Adipocyte (in vitro differentiated cells): ENCODE results near the gene YIF1A.

Source experiments
- DNase-seq: peaks from one replicate; pipeline ENCODE4 v3.0.0-alpha.2; 2015; ENCODE audit warnings: low read depth
- H3K27me3 ChIP-seq: replicated peaks from 2 replicates; pipeline ENCODE4 v1.7.0; 2013; ENCODE audit warnings: mild to moderate bottlenecking, low read length, moderate library complexity; ENCODE audit not compliant: control insufficient read depth, insufficient read depth
- H3K36me3 ChIP-seq: 2 replicates; pipeline ENCODE4 v1.7.0; 2013; ENCODE audit warnings: low read length, mild to moderate bottlenecking, moderate library complexity; ENCODE audit not compliant: control insufficient read depth, insufficient read depth, severe bottlenecking
- H3K4me1 ChIP-seq: 2 replicates; pipeline ENCODE4 v1.7.0; 2013; ENCODE audit warnings: mild to moderate bottlenecking, low read length, moderate library complexity; ENCODE audit not compliant: control insufficient read depth, insufficient read depth
- H3K4me3 ChIP-seq: 2 replicates; pipeline ENCODE4 v1.7.0; 2013; ENCODE audit warnings: mild to moderate bottlenecking, low read length, moderate library complexity
- H3K9ac ChIP-seq: 2 replicates; pipeline ENCODE4 v1.7.0; 2013; ENCODE audit warnings: mild to moderate bottlenecking, low read length, moderate library complexity
- H3K9me3 ChIP-seq: 2 replicates; pipeline ENCODE4 v1.7.0; 2013; ENCODE audit warnings: mild to moderate bottlenecking, low read length, moderate library complexity; ENCODE audit not compliant: control insufficient read depth

The YIF1A gene

DNA sequence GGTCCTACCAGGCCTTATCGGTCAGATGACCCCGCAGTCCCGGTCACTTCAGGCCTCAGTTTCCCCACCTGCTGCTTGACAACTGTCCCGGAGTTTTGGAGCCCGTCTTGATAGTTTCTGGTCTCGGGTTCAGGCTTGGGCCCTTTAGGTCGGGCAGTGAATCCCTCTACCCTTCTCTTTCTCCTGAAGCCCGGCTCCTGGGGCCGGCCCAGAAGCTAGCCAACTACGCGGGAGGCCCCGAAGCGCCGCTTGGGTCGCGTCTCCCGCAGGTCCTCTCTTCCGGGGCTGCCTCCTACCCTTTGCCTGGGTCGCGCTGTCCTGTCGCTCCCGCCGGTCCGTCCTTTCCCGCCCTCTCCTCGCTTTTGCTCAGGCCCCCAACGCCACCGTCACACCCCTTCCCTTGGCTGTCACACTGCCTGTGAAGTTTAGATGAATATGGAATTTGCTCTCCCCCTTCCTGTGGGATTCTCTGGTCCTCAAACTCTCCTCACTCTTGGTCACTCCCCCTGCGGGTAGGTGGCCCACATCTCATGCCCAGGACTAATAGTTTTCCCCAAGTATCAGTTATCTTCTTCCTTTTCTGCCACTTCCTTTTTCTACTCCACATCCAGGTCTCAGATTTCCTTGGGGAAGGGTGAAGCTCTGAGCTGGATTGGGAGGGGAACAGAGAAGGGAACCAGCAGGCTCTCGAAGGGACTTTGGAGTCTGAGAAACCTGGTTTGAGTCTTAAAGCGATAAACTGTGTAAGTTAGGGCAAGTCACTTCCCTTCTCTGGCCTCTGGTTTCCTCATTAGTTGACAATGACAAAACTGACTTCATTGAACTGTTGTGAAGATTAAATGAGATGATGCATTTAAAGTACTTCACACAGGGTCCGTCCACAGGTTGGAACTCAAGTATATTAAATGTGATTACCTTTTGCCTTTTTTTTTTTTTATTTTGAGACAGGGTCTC lies 19.7 kb downstream of the YIF1A start:
- Histone ChIP-seq H3K9me3 (no peaks in the 10 kb centered on the region), H3K27me3 (no peaks in the 10 kb centered on the region), H3K4me1 (peaks cover 20% of the 10 kb centered on the region), H3K4me3 (peak overlapping the region; percentile 93), H3K9ac (peak overlapping the region; percentile 97), H3K36me3 (peaks cover 43% of the 10 kb centered on the region)
- DNase-seq = peak; percentile 68

DNA sequence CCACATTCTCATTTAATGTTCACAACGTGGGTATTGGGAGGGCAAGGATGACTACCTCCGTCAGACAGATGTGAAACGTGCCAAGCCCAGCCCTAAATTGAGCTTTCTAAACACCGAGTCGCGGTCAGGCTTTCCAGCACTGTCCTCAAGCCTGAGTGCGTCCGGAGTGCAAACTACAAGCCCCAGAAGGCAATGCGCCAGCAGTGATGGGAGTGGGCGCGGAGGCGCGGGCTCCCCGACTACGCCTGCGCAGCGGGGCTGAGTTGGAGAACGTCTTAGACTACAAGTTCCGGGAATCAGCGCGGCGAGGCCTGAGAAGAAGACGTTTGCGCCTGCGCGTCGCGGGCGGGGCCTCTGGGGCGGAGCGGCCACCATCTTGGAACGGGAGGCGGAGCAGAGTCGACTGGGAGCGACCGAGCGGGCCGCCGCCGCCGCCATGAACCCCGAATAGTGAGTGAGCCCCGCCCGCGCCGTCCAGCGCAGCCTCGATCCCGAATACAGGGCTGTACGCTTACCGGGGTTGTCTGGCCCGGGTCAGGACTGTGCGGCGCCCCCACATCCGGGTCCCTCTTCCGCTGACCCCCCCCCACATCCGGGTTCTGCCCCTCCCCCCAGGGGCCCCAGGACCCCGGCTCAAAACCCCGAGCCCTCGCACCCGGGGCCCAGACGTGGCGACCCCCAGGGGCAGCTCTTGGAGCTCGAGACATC lies 20.5 kb downstream of the YIF1A start, which contains the start of gene RAB1B:
Gene RAB1B, plus strand, starts transcription at position 396 of the 708 bp plus-strand sequence. Its CDS starts 41 bp downstream, at position 437.
- peaks cover 42% of the 10 kb centered on the region for H3K36me3 ChIP-seq
- H3K27me3 ChIP-seq = no peaks in the 10 kb centered on the region

DNA sequence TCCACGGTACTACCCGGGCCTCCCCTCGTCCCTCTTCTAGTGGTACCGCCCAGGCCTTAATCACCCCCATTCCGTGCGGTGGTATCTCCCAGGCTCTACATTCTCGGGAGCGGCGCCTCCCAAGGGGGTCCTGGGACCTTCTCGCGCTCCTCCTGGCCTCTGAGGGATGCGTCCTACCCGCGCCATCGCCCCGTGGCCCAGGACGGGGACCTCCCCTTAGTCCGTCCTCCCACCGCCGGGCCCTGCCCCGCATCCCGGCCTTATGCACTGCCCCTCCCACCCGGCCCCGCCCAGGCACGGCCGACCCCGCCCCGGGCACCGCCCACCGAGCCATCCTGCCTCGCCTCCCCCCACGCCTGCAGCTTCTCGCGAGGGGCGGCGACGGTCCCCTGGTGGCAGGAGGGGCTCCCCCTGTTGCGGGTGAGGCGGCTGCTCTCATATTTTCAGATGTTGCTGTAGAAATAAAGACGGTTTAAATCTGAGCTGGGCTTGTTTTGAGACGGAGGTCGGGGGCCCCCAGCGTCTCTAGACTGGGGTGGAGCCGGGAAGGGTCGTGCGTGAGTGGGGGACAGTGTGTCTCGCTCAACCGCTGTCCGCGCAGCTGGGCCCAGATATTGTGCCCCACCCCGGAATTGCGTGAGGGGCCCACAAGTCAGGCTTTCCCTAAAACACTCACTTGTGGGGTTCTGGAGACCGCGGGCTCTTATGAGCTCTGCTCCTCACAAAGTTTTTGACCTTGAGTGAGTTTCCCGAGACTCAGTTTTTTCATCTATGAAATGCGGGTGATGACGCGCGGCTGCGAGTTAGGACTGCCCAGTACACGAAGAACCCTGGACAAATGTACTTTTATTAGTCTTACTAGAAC lies 21.3 kb downstream of the YIF1A start:
- peaks cover 20% of the 10 kb centered on the region for H3K4me1 ChIP-seq
- H3K36me3 ChIP-seq = peaks cover 42% of the 10 kb centered on the region
- peak; percentile 95 for DNase-seq
- no peaks in the 10 kb centered on the region for H3K9me3 ChIP-seq
- H3K9ac ChIP-seq = peak overlapping the region; percentile 97
- no peaks in the 10 kb centered on the region for H3K27me3 ChIP-seq
- H3K4me3 ChIP-seq = peak overlapping the region; percentile 93

More for the DNA sequence above, 20.5 kb downstream of the YIF1A start, which contains the start of gene RAB1B:
- Histone ChIP-seq H3K9ac (peak within 1 kb of the TSS; percentile 97), H3K4me1 (peaks cover 20% of the 10 kb centered on the region), H3K9me3 (no peaks in the 10 kb centered on the region), H3K4me3 (peak within 1 kb of the TSS; percentile 93)
- DNase-seq = peak; percentile 100

DNA sequence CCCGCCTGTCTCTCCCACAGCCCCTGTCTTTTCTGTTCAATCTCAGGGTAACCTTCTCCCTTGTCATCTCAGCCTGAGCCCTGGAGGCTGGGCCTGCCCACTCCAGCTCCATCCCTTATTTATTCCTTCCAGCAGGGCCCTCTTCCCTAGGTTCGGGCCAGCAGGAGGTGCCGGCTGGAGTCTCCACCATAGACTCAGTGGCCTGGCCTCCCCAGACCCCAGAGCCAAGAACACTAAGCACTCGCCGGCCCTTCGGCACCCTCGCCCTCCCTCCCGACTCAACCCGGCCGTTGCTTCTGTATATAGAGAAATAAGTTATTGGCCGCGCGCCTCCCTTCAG lies 21.9 kb downstream of the YIF1A start:
- Histone ChIP-seq H3K9me3 (no peaks in the 10 kb centered on the region), H3K27me3 (no peaks in the 10 kb centered on the region), H3K4me1 (peaks cover 20% of the 10 kb centered on the region), H3K36me3 (peaks cover 42% of the 10 kb centered on the region), H3K4me3 (peak overlapping the region; percentile 93), H3K9ac (peak overlapping the region; percentile 80)
- no peak for DNase-seq

DNA sequence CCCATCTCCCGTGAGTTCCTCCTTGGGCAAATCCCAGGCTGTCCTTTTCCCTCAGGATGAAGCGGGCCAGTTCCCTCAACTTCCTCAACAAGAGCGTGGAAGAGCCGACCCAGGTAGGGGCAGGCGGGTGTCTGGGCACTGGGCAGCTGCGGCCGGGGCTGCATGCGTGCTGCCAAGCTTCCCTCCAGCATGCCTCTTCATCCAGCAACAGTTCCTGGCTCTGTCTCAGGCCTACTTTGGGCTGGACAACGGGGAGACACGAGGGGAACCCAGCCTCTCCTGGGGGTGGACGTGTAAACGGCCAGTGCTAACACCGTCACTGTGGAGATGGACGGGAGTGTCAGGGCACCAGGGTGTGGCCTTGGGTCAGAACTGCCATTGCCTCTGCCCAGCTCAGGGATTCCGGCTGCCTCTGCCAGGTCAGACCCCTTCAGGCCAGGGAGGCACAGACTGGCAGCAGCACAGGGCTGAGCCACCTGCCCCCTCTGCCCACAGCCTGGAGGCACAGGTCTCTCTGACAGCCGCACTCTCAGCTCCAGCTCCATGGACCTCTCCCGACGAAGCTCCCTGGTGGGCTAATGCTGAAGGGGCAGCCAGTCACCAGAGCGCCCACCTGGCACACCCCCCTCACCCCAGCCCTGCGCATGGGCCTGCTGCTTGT lies 22.4 kb downstream of the YIF1A start:
- peaks cover 20% of the 10 kb centered on the region for H3K4me1 ChIP-seq
- no peaks in the 10 kb centered on the region for H3K9me3 ChIP-seq
- no peaks in the 10 kb centered on the region for H3K27me3 ChIP-seq
- peak overlapping the region; percentile 80 for H3K9ac ChIP-seq
- H3K36me3 ChIP-seq = peaks cover 43% of the 10 kb centered on the region
- no peak for DNase-seq
- peak overlapping the region; percentile 93 for H3K4me3 ChIP-seq

DNA sequence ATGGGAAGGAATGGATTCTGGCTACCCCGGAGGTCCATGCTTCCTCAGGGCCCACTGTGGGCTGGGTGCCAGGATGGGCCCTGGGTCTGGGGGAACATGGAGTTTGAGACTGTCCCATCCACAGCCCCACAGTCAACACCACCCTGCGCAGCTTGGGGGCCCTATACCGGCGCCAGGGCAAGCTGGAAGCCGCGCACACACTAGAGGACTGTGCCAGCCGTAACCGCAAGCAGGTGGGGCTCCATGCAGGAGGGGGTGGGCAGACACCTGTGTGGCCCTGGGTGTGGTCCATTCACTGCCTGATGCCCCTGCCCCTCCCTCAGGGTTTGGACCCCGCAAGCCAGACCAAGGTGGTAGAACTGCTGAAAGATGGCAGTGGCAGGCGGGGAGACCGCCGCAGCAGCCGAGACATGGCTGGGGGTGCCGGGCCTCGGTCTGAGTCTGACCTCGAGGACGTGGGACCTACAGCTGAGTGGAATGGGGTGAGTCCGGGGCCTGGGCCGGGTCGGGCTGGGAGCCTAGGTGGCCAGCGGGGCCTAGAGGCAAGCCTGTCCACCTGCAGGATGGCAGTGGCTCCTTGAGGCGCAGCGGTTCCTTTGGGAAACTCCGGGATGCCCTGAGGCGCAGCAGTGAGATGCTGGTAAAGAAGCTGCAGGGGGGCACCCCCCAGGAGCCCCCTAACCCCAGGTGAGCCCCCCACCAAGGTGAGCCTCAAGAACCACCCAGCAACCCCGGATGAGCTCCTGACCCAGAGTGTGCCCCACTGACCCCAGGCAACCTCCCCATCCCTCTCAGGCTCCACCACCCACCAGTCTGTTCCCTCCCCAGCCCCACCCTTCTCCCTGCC lies 23.2 kb downstream of the YIF1A start:
- peaks cover 20% of the 10 kb centered on the region for H3K4me1 ChIP-seq
- no peak for DNase-seq
- no peak overlapping the region for H3K9ac ChIP-seq
- no peak overlapping the region for H3K4me3 ChIP-seq
- H3K27me3 ChIP-seq = no peaks in the 10 kb centered on the region
- peaks cover 50% of the 10 kb centered on the region for H3K36me3 ChIP-seq
- H3K9me3 ChIP-seq = no peaks in the 10 kb centered on the region

DNA sequence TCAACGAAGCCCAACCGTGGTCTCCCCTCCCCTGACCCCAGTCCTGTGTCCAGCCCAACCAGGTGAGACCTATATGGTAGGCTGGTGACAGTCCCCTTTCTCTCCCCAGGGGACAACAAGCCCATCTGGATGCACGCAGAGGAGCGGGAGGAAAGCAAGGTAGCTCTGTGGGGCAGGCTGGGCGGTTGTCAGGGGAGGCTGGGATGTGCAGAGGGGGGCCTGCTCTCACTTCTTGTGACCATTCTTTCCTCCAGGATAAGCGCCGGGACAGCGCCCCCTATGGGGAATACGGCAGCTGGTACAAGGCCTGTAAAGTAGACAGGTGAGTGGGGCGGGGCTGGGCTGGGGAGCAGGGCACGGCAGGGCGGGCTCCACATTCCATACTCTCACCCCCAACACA lies 24.0 kb downstream of the YIF1A start:
- H3K4me3 ChIP-seq = no peak overlapping the region
- DNase-seq = peak; percentile 24
- H3K27me3 ChIP-seq = no peaks in the 10 kb centered on the region
- no peaks in the 10 kb centered on the region for H3K9me3 ChIP-seq
- peaks cover 50% of the 10 kb centered on the region for H3K36me3 ChIP-seq
- no peak overlapping the region for H3K9ac ChIP-seq
- peaks cover 19% of the 10 kb centered on the region for H3K4me1 ChIP-seq

DNA sequence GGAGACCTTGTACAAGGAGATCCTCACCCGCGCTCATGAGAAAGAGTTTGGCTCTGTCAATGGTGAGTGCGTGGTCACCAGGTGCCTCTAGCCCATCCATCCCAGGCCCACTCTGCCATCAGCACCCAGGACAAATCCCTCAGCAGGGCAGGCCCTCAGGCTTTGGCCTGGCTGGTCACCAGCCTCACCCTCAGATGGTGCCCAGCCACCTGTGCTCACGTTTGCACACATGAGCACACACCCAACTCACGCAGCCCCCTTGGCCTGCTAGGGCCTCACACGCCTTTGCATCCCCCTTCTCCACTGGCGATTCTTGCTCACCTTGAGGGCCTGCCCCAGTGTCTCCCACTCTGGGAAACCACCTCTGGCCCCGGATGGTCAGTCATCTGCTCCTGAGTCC lies 24.6 kb downstream of the YIF1A start:
- H3K4me3 ChIP-seq = no peak overlapping the region
- DNase-seq = no peak
- no peaks in the 10 kb centered on the region for H3K27me3 ChIP-seq
- H3K9me3 ChIP-seq = no peaks in the 10 kb centered on the region
- H3K36me3 ChIP-seq = peaks cover 50% of the 10 kb centered on the region
- H3K4me1 ChIP-seq = peaks cover 14% of the 10 kb centered on the region
- no peak overlapping the region for H3K9ac ChIP-seq

DNA sequence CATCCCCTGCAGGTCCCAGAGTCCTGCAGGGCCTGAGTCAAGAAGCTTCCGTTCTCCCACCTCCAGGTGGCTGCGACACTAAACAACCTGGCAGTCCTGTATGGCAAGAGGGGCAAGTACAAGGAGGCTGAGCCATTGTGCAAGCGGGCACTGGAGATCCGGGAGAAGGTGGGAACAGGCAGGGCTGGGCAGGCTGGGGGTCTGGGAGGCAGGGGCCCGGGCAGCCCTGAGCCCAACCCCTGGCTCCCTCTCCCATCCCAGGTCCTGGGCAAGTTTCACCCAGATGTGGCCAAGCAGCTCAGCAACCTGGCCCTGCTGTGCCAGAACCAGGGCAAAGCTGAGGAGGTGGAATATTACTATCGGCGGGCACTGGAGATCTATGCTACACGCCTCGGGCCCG lies 25.2 kb downstream of the YIF1A start:
- no peaks in the 10 kb centered on the region for H3K9me3 ChIP-seq

DNA sequence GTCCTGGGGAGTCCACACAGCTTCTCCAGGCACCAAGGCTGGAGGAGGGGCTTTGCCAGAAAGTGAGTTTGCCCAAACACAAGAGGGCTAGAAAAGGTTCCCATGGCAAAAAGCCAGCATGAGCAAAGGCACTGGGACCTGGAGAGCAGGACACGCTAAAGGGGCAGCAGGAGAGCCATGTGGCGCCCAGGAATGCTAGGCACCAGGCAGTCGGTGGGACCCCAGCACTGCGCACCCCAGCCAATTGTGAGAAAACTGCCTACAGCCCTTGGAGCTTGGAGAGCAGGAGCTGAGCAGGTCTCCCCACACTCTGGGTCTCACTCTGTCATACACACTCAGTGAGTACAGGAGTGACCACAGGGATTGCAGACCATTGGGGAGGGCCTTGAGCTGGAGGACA lies 25.7 kb downstream of the YIF1A start:
- H3K4me1 ChIP-seq = peaks cover 20% of the 10 kb centered on the region
- DNase-seq = no peak
- H3K27me3 ChIP-seq = no peaks in the 10 kb centered on the region
- H3K9me3 ChIP-seq = no peaks in the 10 kb centered on the region
- no peak overlapping the region for H3K4me3 ChIP-seq
- H3K9ac ChIP-seq = no peak overlapping the region
- H3K36me3 ChIP-seq = peaks cover 50% of the 10 kb centered on the region

More for the DNA sequence above, 25.2 kb downstream of the YIF1A start:
- peaks cover 16% of the 10 kb centered on the region for H3K4me1 ChIP-seq
- no peaks in the 10 kb centered on the region for H3K27me3 ChIP-seq
- peaks cover 50% of the 10 kb centered on the region for H3K36me3 ChIP-seq
- H3K9ac ChIP-seq = no peak overlapping the region
- no peak overlapping the region for H3K4me3 ChIP-seq
- no peak for DNase-seq
